HL-60 (cell line): Measurements from ENCODE around the gene RERE.

Experiments used
- GABPA ChIP-seq: IDR thresholded peaks from 2 replicates; pipeline ENCODE4 v1.6.1; 2012; ENCODE audit warnings: low read depth
- POLR2AphosphoS5 ChIP-seq: IDR thresholded peaks from 2 replicates; pipeline ENCODE4 v1.6.1; 2012; ENCODE audit warnings: low read depth
- TF ChIP-seq, protein P1 (sequence below): IDR thresholded peaks from one replicate; pipeline ENCODE4 v1.5.1; 2011; ENCODE audit warnings: low read length, control low read depth, inconsistent platforms; ENCODE audit not compliant: insufficient read depth
- TF ChIP-seq, protein P2 (sequence below): IDR thresholded peaks from 2 replicates; pipeline ENCODE4 v1.6.1; 2012; ENCODE audit warnings: low read depth; ENCODE audit not compliant: insufficient replicate concordance

DNA sequence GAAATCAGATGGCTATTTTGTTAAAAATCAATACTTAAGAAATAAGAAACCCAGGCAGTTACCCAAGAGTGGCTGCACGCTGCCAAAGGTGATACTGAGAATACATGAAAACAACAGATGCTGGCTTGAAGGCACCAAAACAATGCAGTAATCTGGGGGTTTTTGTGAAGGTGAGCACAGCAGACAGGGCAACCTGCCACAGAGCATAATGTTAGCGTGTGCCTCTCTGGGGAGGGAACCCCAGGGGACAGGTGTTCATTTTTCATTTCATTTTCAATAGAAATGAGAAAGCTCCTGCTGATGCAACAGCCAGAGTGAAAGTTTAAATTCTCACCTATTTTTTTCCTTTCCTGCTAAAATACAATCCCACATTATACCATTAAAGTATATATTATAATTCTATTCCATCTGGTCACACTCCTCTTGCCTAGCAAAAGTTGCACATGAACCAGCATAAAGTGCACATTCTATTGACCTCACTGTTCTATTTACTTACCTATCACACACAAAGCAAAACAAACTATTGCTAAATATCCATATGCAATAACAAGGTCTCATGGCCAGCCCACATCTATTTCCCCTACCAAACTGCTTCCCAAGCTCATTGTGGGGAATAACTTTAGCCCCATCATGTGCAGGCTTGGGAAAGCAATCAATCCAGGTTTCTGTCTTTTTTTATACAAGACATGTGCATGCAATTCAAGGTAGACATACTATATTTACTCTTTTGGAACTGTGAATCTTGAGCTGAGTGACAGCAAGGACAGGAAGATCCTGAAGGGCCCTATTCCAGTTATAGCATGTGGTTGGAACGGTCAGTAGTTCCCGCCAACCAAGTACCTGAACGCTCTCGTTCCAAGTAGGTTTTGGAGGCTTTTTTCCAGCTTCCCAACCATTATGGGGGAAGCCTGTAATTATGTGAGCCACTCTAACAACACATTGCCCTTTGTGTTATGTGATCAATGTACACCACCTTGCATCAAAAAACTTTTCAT lies 173.6 kb downstream of the RERE start:
- TF ChIP-seq, protein P1, sequence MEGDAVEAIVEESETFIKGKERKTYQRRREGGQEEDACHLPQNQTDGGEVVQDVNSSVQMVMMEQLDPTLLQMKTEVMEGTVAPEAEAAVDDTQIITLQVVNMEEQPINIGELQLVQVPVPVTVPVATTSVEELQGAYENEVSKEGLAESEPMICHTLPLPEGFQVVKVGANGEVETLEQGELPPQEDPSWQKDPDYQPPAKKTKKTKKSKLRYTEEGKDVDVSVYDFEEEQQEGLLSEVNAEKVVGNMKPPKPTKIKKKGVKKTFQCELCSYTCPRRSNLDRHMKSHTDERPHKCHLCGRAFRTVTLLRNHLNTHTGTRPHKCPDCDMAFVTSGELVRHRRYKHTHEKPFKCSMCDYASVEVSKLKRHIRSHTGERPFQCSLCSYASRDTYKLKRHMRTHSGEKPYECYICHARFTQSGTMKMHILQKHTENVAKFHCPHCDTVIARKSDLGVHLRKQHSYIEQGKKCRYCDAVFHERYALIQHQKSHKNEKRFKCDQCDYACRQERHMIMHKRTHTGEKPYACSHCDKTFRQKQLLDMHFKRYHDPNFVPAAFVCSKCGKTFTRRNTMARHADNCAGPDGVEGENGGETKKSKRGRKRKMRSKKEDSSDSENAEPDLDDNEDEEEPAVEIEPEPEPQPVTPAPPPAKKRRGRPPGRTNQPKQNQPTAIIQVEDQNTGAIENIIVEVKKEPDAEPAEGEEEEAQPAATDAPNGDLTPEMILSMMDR: no peak
- TF ChIP-seq, protein P2, sequence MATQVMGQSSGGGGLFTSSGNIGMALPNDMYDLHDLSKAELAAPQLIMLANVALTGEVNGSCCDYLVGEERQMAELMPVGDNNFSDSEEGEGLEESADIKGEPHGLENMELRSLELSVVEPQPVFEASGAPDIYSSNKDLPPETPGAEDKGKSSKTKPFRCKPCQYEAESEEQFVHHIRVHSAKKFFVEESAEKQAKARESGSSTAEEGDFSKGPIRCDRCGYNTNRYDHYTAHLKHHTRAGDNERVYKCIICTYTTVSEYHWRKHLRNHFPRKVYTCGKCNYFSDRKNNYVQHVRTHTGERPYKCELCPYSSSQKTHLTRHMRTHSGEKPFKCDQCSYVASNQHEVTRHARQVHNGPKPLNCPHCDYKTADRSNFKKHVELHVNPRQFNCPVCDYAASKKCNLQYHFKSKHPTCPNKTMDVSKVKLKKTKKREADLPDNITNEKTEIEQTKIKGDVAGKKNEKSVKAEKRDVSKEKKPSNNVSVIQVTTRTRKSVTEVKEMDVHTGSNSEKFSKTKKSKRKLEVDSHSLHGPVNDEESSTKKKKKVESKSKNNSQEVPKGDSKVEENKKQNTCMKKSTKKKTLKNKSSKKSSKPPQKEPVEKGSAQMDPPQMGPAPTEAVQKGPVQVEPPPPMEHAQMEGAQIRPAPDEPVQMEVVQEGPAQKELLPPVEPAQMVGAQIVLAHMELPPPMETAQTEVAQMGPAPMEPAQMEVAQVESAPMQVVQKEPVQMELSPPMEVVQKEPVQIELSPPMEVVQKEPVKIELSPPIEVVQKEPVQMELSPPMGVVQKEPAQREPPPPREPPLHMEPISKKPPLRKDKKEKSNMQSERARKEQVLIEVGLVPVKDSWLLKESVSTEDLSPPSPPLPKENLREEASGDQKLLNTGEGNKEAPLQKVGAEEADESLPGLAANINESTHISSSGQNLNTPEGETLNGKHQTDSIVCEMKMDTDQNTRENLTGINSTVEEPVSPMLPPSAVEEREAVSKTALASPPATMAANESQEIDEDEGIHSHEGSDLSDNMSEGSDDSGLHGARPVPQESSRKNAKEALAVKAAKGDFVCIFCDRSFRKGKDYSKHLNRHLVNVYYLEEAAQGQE: no peak
- TF ChIP-seq GABPA (no peak), POLR2AphosphoS5 (no peak)
